ENCODE data around the gene RPS6KB2.
"Not testable (repeated sequence)": the region's sequence is repeated elsewhere in the genome, so short reads cannot be mapped to it uniquely, and the experiment has no call there.

RPS6KB2 gene

GRCh38 chr11:67397986-67398660 lies 30.2 kb upstream of the RPS6KB2 start:
- DNase-seq: no peak

GRCh38 chr11:67398661-67399563 lies 29.4 kb upstream of the RPS6KB2 start:
- DNase-seq: no peak

- no peak for DNase-seq
Observed at GRCh38 chr11:67400251-67400941, 27.9 kb upstream of the RPS6KB2 start.

GRCh38 chr11:67400942-67401494 lies 27.3 kb upstream of the RPS6KB2 start:
- DNase-seq: no peak

GRCh38 chr11:67401495-67402191 lies 26.7 kb upstream of the RPS6KB2 start, which contains the start of gene PPP1CA:
Gene PPP1CA (minus strand): TSS chr11:67401858. CDS start chr11:67401782, 76 bp downstream.
- DNase-seq: peak; percentile 87

GRCh38 chr11:67402192-67402839 lies 26.0 kb upstream of the RPS6KB2 start:
- DNase-seq: not testable (repeated sequence)

GRCh38 chr11:67403085-67403484 lies 25.2 kb upstream of the RPS6KB2 start:
- not testable (repeated sequence) for DNase-seq

- no peak for DNase-seq
Observed at GRCh38 chr11:67404515-67405195, 23.6 kb upstream of the RPS6KB2 start.

- DNase-seq: no peak
Observed at GRCh38 chr11:67405196-67405567, 23.1 kb upstream of the RPS6KB2 start.

- no peak for DNase-seq
Observed at GRCh38 chr11:67405688-67406339, 22.5 kb upstream of the RPS6KB2 start.

- no peak for DNase-seq
Observed at GRCh38 chr11:67406420-67406968, 21.8 kb upstream of the RPS6KB2 start.

- DNase-seq: no peak
Observed at GRCh38 chr11:67406969-67407687, 21.2 kb upstream of the RPS6KB2 start.

- no peak for DNase-seq
Observed at GRCh38 chr11:67407688-67408163, 20.6 kb upstream of the RPS6KB2 start.

- DNase-seq: no peak
Observed at GRCh38 chr11:67408437-67409200, 19.7 kb upstream of the RPS6KB2 start.

- DNase-seq: no peak
Observed at GRCh38 chr11:67409261-67409666, 19.0 kb upstream of the RPS6KB2 start.

- no peak for DNase-seq
Observed at GRCh38 chr11:67409781-67410368, 18.4 kb upstream of the RPS6KB2 start.

- DNase-seq: no peak
Observed at GRCh38 chr11:67410369-67410831, 17.9 kb upstream of the RPS6KB2 start.
